Neural cell (in vitro differentiated cells): ENCODE results near the gene ACOT13. TPM values are rescaled to one million over a fixed set of nuclear protein-coding genes. Genes with fewer than 3 reads are reported as not detected.

ENCODE experiments used
- H2AFZ ChIP-seq: fragments of 200-600, 300-800 bp; sonication (generic), shearing (Covaris generic); 2 replicates; pipeline ENCODE4 v1.6.0; 2014; ENCODE audit warnings: low read depth, mild to moderate bottlenecking, antibody characterized with exemption, low read length, moderate library complexity
- H3F3A ChIP-seq: fragments of 200-600 bp; shearing (Covaris generic); 2 replicates; pipeline ENCODE4 v1.6.1; 2016; ENCODE audit warnings: mild to moderate bottlenecking, moderate library complexity, mixed read lengths, antibody characterized with exemption, low read length; ENCODE audit not compliant: insufficient read depth, poor library complexity, severe bottlenecking
- H3K27ac ChIP-seq: fragments of 200-600, 300-800 bp; sonication (generic), shearing (Covaris generic); 2 replicates; pipeline ENCODE4 v1.5.1; 2014; ENCODE audit warnings: mild to moderate bottlenecking, low read length, moderate library complexity
- H3K27me3 ChIP-seq: fragments of 300-800, 200-600 bp; sonication (generic), shearing (Covaris generic); 2 replicates; pipeline ENCODE4 v1.6.0; 2014; ENCODE audit warnings: mild to moderate bottlenecking, low read depth, low read length, moderate library complexity; ENCODE audit not compliant: insufficient read depth
- H3K36me3 ChIP-seq: fragments of 300-800, 200-600 bp; sonication (generic), shearing (Covaris generic); 2 replicates; pipeline ENCODE4 v1.5.1; 2014; ENCODE audit warnings: mild to moderate bottlenecking, antibody characterized with exemption, low read length, moderate library complexity; ENCODE audit not compliant: insufficient read depth
- H3K4me2 ChIP-seq: fragments of 300-800, 200-600 bp; sonication (generic), shearing (Covaris generic); 2 replicates; pipeline ENCODE4 v1.6.0; 2014; ENCODE audit warnings: mild to moderate bottlenecking, low read length
- H3K4me3 ChIP-seq: fragments of 300-800, 200-600 bp; sonication (generic), shearing (Covaris generic); 2 replicates; pipeline ENCODE4 v1.5.1; 2014; ENCODE audit warnings: mild to moderate bottlenecking, low read length, moderate library complexity
- H3K79me2 ChIP-seq: fragments of 200-600 bp; shearing (Covaris generic); replicated peaks from 2 replicates; pipeline ENCODE4 v1.6.0; 2014; ENCODE audit warnings: mild to moderate bottlenecking, low read length, moderate library complexity; ENCODE audit not compliant: insufficient read depth
- H3K9ac ChIP-seq: fragments of 300-800, 200-600 bp; sonication (generic), shearing (Covaris generic); 2 replicates; pipeline ENCODE4 v1.6.1; 2016; ENCODE audit warnings: mild to moderate bottlenecking, low read length, mixed read lengths
- H3K9me2 ChIP-seq: fragments of 200-600 bp; shearing (Covaris generic); 2 replicates; pipeline ENCODE4 v1.6.1; 2016; ENCODE audit warnings: mild to moderate bottlenecking, low read length, mixed read lengths; ENCODE audit not compliant: insufficient read depth
- H3K9me3 ChIP-seq: fragments of 200-600, 300-800 bp; sonication (generic), shearing (Covaris generic); 2 replicates; pipeline ENCODE4 v1.6.1; 2016; ENCODE audit warnings: mild to moderate bottlenecking, mixed run types, low read length, moderate library complexity, mixed read lengths
- H4K20me1 ChIP-seq: fragments of 200-600 bp; shearing (Covaris generic); 2 replicates; pipeline ENCODE4 v1.6.1; 2016; ENCODE audit warnings: mild to moderate bottlenecking, mixed run types; ENCODE audit not compliant: insufficient read depth
- EP300 ChIP-seq: fragments of 450-650 bp; conservative IDR thresholded peaks from 2 replicates; pipeline ENCODE4 v1.6.1; 2014; ENCODE audit warnings: antibody characterized with exemption, mild to moderate bottlenecking, moderate library complexity; ENCODE audit not compliant: poor library complexity, severe bottlenecking
- EZH2 ChIP-seq: fragments of 200-600, 300-800 bp; shearing (Covaris generic), sonication (generic); IDR thresholded peaks from 2 replicates; pipeline ENCODE4 v1.6.1; 2014; ENCODE audit warnings: antibody characterized with exemption, low read length, borderline replicate concordance, mild to moderate bottlenecking; ENCODE audit not compliant: insufficient read depth, poor library complexity, severe bottlenecking
- MXI1 ChIP-seq: fragments of 450-650 bp; conservative IDR thresholded peaks from 2 replicates; pipeline ENCODE4 v1.6.1; 2014; ENCODE audit warnings: antibody characterized with exemption, mild to moderate bottlenecking; ENCODE audit not compliant: poor library complexity, severe bottlenecking
- POLR2AphosphoS5 ChIP-seq: IDR thresholded peaks from 2 replicates; pipeline ENCODE4 v1.6.1; 2012
- RAD21 ChIP-seq: fragments of 450-650 bp; conservative IDR thresholded peaks from 2 replicates; pipeline ENCODE4 v1.6.1; 2014; ENCODE audit warnings: antibody characterized with exemption, mild to moderate bottlenecking, moderate library complexity
- SMC3 ChIP-seq: fragments of 450-650 bp; conservative IDR thresholded peaks from 2 replicates; pipeline ENCODE4 v1.6.1; 2014; ENCODE audit warnings: antibody characterized with exemption, mild to moderate bottlenecking, moderate library complexity; ENCODE audit not compliant: poor library complexity
- TAF1 ChIP-seq: IDR thresholded peaks from 2 replicates; pipeline ENCODE4 v1.6.1; 2012; ENCODE audit warnings: low read depth
- polyA plus RNA-seq: library from polyadenylated mRNA; depleted of rRNA; stranded (reverse); fragments of >200 nt; gene quantifications from 2 replicates; pipeline ENCODE4 v1.2.3, GENCODE V29; 2014
- TF ChIP-seq, protein P1 (sequence below): IDR thresholded peaks from 2 replicates; pipeline ENCODE4 v1.6.1; 2012; ENCODE audit warnings: borderline replicate concordance
- TF ChIP-seq, protein P2 (sequence below): fragments of 450-650 bp; IDR thresholded peaks from 2 replicates; pipeline ENCODE4 v1.5.1; 2014; ENCODE audit warnings: antibody characterized with exemption, mild to moderate bottlenecking, moderate library complexity; ENCODE audit not compliant: poor library complexity, severe bottlenecking

ACOT13 gene
- polyA plus RNA-seq, 1 donor from 2014 or later: 9.9 TPM

DNA sequence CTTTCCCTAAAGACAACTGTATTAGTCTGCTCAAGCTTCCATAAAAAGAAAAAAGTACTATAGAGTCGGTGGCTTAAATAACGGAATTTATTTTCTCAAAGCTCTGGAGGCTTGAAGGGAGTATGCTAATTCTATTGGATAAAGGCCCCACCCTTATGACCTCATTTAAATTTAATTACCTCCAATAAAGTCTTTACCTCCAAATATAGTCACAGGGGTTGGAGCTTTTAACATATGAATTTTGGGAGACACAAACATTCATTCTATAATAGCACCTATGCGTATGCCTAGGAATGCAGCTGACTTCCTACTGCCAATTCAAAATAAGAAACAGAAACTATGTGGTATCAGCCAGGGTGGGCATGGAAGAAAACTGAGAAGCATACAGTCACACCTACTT, 46.2 kb upstream of the ACOT13 start:
- no peak overlapping the region for H3K27ac ChIP-seq
- no peak overlapping the region for H3K9ac ChIP-seq
- no peaks in the 10 kb centered on the region for H3K27me3 ChIP-seq
- no peaks in the 10 kb centered on the region for H3K36me3 ChIP-seq
- no peaks in the 10 kb centered on the region for H3K9me2 ChIP-seq
- H4K20me1 ChIP-seq: no peaks in the 10 kb centered on the region
- TF ChIP-seq MXI1 (no peak), POLR2AphosphoS5 (no peak), SMC3 (no peak), EZH2 (no peak)
- TF ChIP-seq, protein P1, sequence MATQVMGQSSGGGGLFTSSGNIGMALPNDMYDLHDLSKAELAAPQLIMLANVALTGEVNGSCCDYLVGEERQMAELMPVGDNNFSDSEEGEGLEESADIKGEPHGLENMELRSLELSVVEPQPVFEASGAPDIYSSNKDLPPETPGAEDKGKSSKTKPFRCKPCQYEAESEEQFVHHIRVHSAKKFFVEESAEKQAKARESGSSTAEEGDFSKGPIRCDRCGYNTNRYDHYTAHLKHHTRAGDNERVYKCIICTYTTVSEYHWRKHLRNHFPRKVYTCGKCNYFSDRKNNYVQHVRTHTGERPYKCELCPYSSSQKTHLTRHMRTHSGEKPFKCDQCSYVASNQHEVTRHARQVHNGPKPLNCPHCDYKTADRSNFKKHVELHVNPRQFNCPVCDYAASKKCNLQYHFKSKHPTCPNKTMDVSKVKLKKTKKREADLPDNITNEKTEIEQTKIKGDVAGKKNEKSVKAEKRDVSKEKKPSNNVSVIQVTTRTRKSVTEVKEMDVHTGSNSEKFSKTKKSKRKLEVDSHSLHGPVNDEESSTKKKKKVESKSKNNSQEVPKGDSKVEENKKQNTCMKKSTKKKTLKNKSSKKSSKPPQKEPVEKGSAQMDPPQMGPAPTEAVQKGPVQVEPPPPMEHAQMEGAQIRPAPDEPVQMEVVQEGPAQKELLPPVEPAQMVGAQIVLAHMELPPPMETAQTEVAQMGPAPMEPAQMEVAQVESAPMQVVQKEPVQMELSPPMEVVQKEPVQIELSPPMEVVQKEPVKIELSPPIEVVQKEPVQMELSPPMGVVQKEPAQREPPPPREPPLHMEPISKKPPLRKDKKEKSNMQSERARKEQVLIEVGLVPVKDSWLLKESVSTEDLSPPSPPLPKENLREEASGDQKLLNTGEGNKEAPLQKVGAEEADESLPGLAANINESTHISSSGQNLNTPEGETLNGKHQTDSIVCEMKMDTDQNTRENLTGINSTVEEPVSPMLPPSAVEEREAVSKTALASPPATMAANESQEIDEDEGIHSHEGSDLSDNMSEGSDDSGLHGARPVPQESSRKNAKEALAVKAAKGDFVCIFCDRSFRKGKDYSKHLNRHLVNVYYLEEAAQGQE: no peak
- TF ChIP-seq, protein P2, sequence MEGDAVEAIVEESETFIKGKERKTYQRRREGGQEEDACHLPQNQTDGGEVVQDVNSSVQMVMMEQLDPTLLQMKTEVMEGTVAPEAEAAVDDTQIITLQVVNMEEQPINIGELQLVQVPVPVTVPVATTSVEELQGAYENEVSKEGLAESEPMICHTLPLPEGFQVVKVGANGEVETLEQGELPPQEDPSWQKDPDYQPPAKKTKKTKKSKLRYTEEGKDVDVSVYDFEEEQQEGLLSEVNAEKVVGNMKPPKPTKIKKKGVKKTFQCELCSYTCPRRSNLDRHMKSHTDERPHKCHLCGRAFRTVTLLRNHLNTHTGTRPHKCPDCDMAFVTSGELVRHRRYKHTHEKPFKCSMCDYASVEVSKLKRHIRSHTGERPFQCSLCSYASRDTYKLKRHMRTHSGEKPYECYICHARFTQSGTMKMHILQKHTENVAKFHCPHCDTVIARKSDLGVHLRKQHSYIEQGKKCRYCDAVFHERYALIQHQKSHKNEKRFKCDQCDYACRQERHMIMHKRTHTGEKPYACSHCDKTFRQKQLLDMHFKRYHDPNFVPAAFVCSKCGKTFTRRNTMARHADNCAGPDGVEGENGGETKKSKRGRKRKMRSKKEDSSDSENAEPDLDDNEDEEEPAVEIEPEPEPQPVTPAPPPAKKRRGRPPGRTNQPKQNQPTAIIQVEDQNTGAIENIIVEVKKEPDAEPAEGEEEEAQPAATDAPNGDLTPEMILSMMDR: no peak
- no peak overlapping the region for H3K4me3 ChIP-seq
- H3F3A ChIP-seq: no peaks in the 10 kb centered on the region
- H3K9me3 ChIP-seq: no peaks in the 10 kb centered on the region
- H3K79me2 ChIP-seq: no peaks in the 10 kb centered on the region
- no peak overlapping the region for H2AFZ ChIP-seq
- H3K4me2 ChIP-seq: no peak overlapping the region

- Histone ChIP-seq H3K27ac (no peak overlapping the region), H3K4me2 (no peak overlapping the region), H4K20me1 (no peaks in the 10 kb centered on the region), H3K27me3 (no peaks in the 10 kb centered on the region), H3K9me3 (no peaks in the 10 kb centered on the region), H3K4me3 (no peak overlapping the region), H3K9ac (no peak overlapping the region), H3K36me3 (no peaks in the 10 kb centered on the region), H2AFZ (no peak overlapping the region), H3K9me2 (no peaks in the 10 kb centered on the region), H3F3A (no peaks in the 10 kb centered on the region), H3K79me2 (no peaks in the 10 kb centered on the region)
- no peak for TF ChIP-seq TAF1
- TF ChIP-seq, protein P2: no peak
- no peak for TF ChIP-seq EP300
- TF ChIP-seq MXI1: no peak
- no peak for TF ChIP-seq RAD21
- no peak for TF ChIP-seq EZH2
- TF ChIP-seq POLR2AphosphoS5: no peak
- TF ChIP-seq, protein P1: no peak
- no peak for TF ChIP-seq SMC3
Measured at GRCh38 chr6:24621626-24622289, 45.1 kb upstream of the ACOT13 start.
